ENCODE measurements around the gene TMEM120B. TPM values are rescaled to one million over a fixed set of nuclear protein-coding genes. Genes with fewer than 3 reads are reported as not detected.

TMEM120B gene
- total RNA-seq, 4 donors from 2014 or later = 1.9 to 19.9 (median 4.5) TPM

GRCh38 chr12:121797937-121798786 lies 85.6 kb downstream of the TMEM120B start:
- WGBS, 2 donors (ENCODE audit: low coverage in 1 of 2) = 22% methylated on average over 19 of the region's 19 CpGs; no CpG with 5 or more reads in 1 of the 2 donors
- in situ Hi-C loops (cut with MboI; ENCODE audit: low pct_ligation_motif_present in 1 of 4, low pct_unique_long_range_greater_than_20kb in 1 of 4, low sequenced_read_pairs in 3 of 4) = loop anchor here in 3 of 4 donors (10.0 kb wide), 2 partner anchors 87 to 103 kb away; partner anchors contain the start of gene PSMD9 (in 1 of the 3)
- no peaks in the 10 kb centered on the region for H3K9me3 ChIP-seq
- TF ChIP-seq EP300 (IDR thresholded peaks at IDR 0.05; ENCODE audit: low read depth) = no peak
- TF ChIP-seq POLR2A (IDR thresholded peaks at IDR 0.05) = peak; percentile 15
- peak; percentile 62 to 69 (median 63) for TF ChIP-seq POLR2AphosphoS5 (IDR thresholded peaks at IDR 0.05)
- TF ChIP-seq CTCF (IDR thresholded peaks at IDR 0.05) = no peak
- peaks cover 49 to 63% (median 58%) of the 10 kb centered on the region in 4 donors for H3K4me1 ChIP-seq
- no peaks in the 10 kb centered on the region for H3K36me3 ChIP-seq
- intact Hi-C loops (cut with DNase I; ENCODE audit: low total_unique reads) = no loop called here
- peak; percentile 87 for DNase-seq
- no peaks in the 10 kb centered on the region for H3K27me3 ChIP-seq
- H3K4me3 ChIP-seq = peak overlapping the region in 2 of 4 donors; percentile 75 to 77
- H3K27ac ChIP-seq = peak overlapping the region; percentile 100

- intact Hi-C loops (cut with DNase I; ENCODE audit: low total_unique reads) = no loop called here
- no peak for TF ChIP-seq CTCF (IDR thresholded peaks at IDR 0.05)
- TF ChIP-seq POLR2AphosphoS5 (IDR thresholded peaks at IDR 0.05) = no peak
- no peak for TF ChIP-seq POLR2A (IDR thresholded peaks at IDR 0.05)
- TF ChIP-seq EP300 (IDR thresholded peaks at IDR 0.05; ENCODE audit: low read depth) = no peak
- in situ Hi-C loops (cut with MboI; ENCODE audit: low pct_ligation_motif_present in 1 of 4, low pct_unique_long_range_greater_than_20kb in 1 of 4, low sequenced_read_pairs in 3 of 4) = loop anchor here in 3 of 4 donors (10.0 kb wide), 2 partner anchors 86 to 104 kb away; partner anchors contain the start of gene PSMD9 (in 1 of the 3)
- Histone ChIP-seq H3K4me3 (peak overlapping the region in 3 of 4 donors; percentile 75 to 84 (median 77)), H3K27ac (peak overlapping the region; percentile 100), H3K9me3 (no peaks in the 10 kb centered on the region), H3K36me3 (no peaks in the 10 kb centered on the region), H3K27me3 (no peaks in the 10 kb centered on the region), H3K4me1 (peaks cover 47 to 58% (median 52%) of the 10 kb centered on the region in 4 donors)
- 44 to 60% methylated on average over 1 to 10 of the region's 10 CpGs for WGBS, 2 donors (ENCODE audit: low coverage in 1 of 2)
- DNase-seq = peak; percentile 13
Observed at GRCh38 chr12:121798787-121799155, 86.2 kb downstream of the TMEM120B start.

- Histone ChIP-seq H3K9me3 (no peaks in the 10 kb centered on the region), H3K27me3 (no peaks in the 10 kb centered on the region), H3K4me3 (peak overlapping the region; percentile 75 to 84 (median 78)), H3K4me1 (peaks cover 45 to 55% (median 49%) of the 10 kb centered on the region in 4 donors), H3K36me3 (no peaks in the 10 kb centered on the region), H3K27ac (peak overlapping the region; percentile 100)
- in situ Hi-C loops (cut with MboI; ENCODE audit: low pct_ligation_motif_present in 1 of 4, low pct_unique_long_range_greater_than_20kb in 1 of 4, low sequenced_read_pairs in 3 of 4) = loop anchor here in 3 of 4 donors (10.0 kb wide), 2 partner anchors 86 to 104 kb away; partner anchors contain the start of gene PSMD9 (in 1 of the 3)
- DNase-seq = peak; percentile 81
- 9% methylated on average over 27 of the region's 30 CpGs; no CpG with 5 or more reads in 1 of the 2 donors for WGBS, 2 donors (ENCODE audit: low coverage in 1 of 2)
- intact Hi-C loops (cut with DNase I; ENCODE audit: low total_unique reads) = no loop called here
- peak in 2 of 3 donors; percentile 16 to 42 for TF ChIP-seq POLR2AphosphoS5 (IDR thresholded peaks at IDR 0.05)
- no peak for TF ChIP-seq EP300 (IDR thresholded peaks at IDR 0.05; ENCODE audit: low read depth)
- peak in 1 of 5 experiments; percentile 11 for TF ChIP-seq CTCF (IDR thresholded peaks at IDR 0.05)
- TF ChIP-seq POLR2A (IDR thresholded peaks at IDR 0.05) = no peak
Observed at GRCh38 chr12:121799156-121799841, 86.7 kb downstream of the TMEM120B start.

All from transverse colon (tissue), 4 donors.